ENCODE results near the gene NPPB.

GRCh38 chr1:11856698-11857097 lies 2.0 kb downstream of the NPPB start:
- TF ChIP-seq POLR2A (IDR thresholded peaks at IDR 0.05; ENCODE audit: low read depth, low read length) (no peak), POLR2AphosphoS5 (IDR thresholded peaks at IDR 0.05; ENCODE audit: low read depth, low read length) (no peak), TAF1 (IDR thresholded peaks at IDR 0.05; ENCODE audit: borderline replicate concordance, low read depth, low read length) (no peak)

Measured in GM12892 (cell line).